Fibroblast of villous mesenchyme (primary cell): ENCODE results near the gene FZD8. TPM values are rescaled to one million over a fixed set of nuclear protein-coding genes. Genes with fewer than 3 reads are reported as not detected.

Experiments used
- DNase-seq: peaks from one replicate; pipeline ENCODE4 v3.0.0-alpha.2; 2010; ENCODE audit warnings: low read depth
- H3K4me3 ChIP-seq: 2 replicates; pipeline ENCODE4 v1.5.1; 2011; ENCODE audit warnings: low read depth, mild to moderate bottlenecking, low read length
- total RNA-seq: library from RNA; depleted of rRNA; stranded (reverse); fragments of >200 nt; gene quantifications from 2 replicates; pipeline ENCODE4 v1.2.3, GENCODE V29; 2012
- TF ChIP-seq, protein P1 (sequence below): IDR thresholded peaks from 2 replicates; pipeline ENCODE4 v1.5.1; 2012; ENCODE audit warnings: low read depth, mild to moderate bottlenecking, low read length; ENCODE audit not compliant: insufficient read depth

FZD8 gene
- total RNA-seq, 1 donor = 11.2 TPM

DNA sequence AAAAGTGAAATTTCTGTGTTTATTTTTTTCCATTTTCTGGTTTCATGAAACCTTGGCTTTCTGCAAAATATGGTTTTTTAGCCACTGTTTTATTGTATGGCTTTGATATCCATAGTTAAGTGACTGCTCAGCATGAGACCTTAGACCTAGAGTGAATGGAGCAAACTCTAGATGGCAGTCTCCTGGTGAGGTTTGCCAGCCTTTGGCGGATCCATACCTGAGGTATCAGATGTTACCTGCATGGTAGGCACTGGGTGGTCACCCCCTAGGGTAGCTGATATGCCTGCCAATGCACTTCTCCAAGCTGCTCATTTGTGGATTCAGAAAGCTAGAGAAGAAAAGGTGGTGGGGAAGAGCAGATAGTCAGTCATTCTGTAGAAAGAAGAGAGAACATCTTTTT, 17.4 kb upstream of the FZD8 start:
- no peak for DNase-seq
- no peak overlapping the region for H3K4me3 ChIP-seq
- TF ChIP-seq, protein P1, sequence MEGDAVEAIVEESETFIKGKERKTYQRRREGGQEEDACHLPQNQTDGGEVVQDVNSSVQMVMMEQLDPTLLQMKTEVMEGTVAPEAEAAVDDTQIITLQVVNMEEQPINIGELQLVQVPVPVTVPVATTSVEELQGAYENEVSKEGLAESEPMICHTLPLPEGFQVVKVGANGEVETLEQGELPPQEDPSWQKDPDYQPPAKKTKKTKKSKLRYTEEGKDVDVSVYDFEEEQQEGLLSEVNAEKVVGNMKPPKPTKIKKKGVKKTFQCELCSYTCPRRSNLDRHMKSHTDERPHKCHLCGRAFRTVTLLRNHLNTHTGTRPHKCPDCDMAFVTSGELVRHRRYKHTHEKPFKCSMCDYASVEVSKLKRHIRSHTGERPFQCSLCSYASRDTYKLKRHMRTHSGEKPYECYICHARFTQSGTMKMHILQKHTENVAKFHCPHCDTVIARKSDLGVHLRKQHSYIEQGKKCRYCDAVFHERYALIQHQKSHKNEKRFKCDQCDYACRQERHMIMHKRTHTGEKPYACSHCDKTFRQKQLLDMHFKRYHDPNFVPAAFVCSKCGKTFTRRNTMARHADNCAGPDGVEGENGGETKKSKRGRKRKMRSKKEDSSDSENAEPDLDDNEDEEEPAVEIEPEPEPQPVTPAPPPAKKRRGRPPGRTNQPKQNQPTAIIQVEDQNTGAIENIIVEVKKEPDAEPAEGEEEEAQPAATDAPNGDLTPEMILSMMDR = no peak

DNA sequence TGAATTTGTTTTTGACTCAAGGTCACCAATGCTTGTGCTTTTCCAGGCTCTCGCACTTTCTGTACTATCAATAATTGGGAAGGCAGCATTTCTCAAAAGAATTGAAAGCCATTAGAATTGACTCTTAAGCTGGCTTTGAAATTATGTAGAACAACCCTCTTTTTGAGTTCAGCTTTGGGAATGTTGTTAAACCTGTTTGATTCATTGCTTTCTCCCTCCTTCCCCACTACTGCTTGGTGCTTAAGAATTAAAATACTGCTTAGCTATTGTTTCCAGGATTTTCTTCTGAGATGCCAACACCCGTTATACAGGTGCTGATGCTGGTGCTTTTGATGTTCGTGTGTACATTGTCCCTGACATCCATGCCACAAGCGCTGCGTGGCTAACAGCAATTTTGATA, 15.5 kb upstream of the FZD8 start:
- no peak overlapping the region for H3K4me3 ChIP-seq
- no peak for DNase-seq
- TF ChIP-seq, protein P1 = no peak

DNA sequence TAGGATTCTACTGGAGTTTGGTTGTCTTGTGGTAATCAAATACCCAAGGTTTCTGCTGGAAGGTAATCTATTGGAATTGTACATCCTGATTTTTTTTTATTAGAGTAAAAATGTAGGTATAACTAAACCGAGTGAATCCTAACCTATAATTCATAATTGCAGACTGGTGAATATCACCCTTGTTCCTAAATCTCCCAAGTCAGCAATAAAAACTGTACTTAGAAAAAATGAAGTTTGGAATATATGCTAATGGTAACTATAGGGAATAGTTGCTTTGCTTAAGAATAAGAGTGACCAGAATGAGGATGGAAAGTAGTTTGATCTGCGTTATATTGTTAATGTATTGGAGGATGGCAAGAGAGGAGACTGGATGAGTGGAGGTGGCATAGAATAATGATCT, 10.7 kb upstream of the FZD8 start:
- TF ChIP-seq, protein P1 = no peak
- H3K4me3 ChIP-seq = no peak overlapping the region
- no peak for DNase-seq

DNA sequence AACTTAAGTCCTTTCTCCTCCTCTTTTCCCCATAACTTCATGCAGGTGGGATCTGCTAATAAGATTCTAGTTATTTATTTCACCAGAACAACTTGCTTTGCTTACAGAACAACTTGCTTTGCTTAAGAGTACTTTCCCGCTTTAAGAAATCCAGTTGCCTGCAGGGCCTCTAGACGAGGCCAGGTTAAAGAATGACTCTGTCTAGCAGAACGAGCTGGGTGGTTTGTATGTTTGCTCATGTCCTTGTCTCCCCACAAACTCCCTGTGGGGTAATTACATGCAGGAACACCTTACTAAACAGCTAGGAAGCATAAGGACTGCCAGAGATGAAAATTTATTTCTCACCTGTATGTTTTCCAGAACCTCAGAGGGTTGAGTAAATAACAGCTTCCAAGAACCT, 8.8 kb upstream of the FZD8 start:
- TF ChIP-seq, protein P1 = no peak
- no peak for DNase-seq
- no peak overlapping the region for H3K4me3 ChIP-seq

DNA sequence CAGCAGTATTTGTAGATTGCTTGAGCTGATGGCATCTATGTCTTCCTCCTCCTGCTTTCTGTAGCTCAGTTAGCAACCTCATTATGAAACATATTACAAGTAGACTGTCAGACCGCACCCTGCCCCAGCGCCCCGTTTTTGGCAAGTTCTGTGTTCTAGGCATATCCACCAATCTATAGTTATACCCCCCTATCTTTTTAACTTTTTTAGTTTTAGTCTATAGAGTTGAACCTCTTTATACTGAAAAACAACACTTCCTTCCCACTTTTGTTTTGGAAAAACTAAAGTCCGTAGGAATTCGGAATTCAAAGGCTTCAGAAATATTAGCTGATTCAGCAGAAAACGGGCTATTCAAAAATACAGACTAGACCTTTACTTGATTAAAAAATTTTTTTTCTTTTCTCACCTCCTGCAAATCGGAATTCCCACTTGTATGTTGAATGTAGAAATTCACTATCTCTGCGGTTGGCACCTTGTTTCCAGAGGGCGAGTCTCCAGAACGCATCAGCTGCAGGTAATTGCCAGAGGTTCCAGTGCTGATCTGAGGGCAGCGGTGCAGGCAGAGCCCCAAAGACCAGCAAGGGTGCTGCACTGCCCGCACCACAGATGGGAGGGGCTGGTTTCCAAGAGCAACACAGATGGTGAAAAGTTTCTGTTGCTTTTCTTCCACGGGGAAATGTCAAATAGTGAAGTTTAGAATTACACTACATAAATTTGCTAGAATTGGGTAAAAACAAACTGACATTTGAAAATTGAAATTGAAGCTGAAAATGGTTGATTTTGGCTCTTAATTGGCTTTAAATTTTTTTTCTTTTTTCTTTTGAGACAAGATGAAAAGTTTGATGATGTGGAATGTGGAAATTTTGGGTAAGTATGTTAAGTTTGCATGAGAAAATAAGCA, 2.2 kb upstream of the FZD8 start:
- TF ChIP-seq, protein P1 = no peak

DNA sequence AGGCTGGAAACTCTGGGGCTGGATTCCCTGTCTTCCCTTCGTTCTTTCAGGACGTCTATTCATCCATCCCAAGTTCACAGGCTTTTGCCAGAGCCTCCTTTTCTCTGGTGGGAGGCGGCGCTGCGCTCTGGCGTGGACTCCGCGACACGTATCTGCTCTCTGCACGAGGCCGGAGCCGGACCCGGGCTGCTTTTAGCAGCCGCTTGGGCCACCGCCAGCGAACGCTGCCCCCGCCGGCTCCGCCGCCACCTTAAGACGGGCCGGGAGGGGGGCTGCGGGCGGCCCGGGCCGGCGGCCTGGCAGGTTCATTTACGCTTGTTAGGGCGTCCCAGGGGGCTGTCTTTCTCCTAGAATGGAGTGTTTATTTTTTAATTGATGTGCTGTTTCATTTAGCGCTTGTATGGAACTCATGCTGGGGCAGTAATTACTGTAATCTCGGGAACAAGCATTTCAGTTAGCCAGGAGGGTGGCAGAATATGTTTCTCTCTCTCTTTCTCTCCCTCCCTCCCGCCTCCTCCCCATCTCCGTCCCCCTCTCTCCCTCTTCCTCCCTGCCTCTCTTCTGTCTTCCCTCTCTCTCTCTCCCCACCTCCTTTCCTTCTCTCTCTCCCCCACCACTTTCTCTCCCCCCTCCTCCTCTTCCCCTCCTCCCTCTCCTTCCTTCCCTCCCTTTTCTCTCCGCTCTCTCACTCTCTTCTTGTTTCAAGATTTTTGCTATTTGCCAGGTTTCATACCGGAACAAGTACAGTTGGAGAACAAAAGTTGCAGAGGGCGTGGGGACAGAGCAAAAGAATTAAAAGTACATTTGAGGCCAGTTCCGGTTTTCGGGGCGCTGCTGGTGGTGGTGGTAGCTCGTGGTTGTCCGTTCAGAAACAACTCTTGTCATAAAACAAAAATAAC, 1.3 kb upstream of the FZD8 start:
- peak overlapping the region; percentile 73 for H3K4me3 ChIP-seq
- DNase-seq = peak; percentile 59
- TF ChIP-seq, protein P1 = peak; percentile 6

More for the DNA sequence above, 2.2 kb upstream of the FZD8 start:
- DNase-seq = no peak
- H3K4me3 ChIP-seq = peak overlapping the region; percentile 73
